ENCODE data around the gene PRELP.

Gene PRELP

GRCh38 chr1:203504400-203505250 lies 29.0 kb downstream of the PRELP start:
- TF ChIP-seq, protein P1, sequence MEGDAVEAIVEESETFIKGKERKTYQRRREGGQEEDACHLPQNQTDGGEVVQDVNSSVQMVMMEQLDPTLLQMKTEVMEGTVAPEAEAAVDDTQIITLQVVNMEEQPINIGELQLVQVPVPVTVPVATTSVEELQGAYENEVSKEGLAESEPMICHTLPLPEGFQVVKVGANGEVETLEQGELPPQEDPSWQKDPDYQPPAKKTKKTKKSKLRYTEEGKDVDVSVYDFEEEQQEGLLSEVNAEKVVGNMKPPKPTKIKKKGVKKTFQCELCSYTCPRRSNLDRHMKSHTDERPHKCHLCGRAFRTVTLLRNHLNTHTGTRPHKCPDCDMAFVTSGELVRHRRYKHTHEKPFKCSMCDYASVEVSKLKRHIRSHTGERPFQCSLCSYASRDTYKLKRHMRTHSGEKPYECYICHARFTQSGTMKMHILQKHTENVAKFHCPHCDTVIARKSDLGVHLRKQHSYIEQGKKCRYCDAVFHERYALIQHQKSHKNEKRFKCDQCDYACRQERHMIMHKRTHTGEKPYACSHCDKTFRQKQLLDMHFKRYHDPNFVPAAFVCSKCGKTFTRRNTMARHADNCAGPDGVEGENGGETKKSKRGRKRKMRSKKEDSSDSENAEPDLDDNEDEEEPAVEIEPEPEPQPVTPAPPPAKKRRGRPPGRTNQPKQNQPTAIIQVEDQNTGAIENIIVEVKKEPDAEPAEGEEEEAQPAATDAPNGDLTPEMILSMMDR (IDR thresholded peaks at IDR 0.05; ENCODE audit: borderline replicate concordance, insufficient read depth, low read depth, low read length): peak; percentile 73
- H3K4me3 ChIP-seq (ENCODE audit: low read depth, low read length): no peak overlapping the region

DNA sequence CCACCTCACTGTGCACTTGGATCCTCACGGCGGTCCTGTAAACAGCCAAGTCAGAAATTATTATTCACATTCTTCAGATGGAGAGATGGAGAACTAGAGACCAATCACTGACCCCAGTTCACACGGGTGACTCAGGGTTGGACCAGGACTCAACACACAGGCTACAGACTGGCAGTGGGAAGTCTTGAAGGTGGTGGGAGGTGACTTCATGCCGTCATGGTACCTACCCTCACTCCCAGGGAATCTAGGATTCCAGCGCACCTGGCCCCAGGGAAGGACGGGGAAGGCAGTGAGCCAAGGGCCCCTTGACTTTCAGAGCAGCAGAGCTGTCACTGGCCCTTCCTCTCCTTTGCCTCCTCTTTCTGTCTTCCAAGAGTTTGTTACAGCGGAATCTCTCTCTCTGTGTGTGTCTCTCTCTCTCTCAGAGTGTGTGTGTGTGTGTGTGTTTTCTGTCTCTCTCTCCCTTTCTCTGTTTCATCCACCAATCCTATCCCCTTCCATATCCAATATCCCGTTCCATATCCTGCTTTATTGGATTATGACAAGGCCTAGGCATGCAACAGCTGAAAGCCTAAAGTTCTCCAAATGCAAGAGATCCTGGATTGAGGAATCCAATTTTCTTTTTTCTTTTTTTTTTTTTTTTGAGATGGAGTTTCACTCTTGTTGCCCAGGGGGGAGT lies 30.1 kb downstream of the PRELP start:
- TF ChIP-seq, protein P1 (IDR thresholded peaks at IDR 0.05; ENCODE audit: borderline replicate concordance, insufficient read depth, low read depth, low read length): no peak
- no peak overlapping the region for H3K4me3 ChIP-seq (ENCODE audit: low read depth, low read length)

DNA sequence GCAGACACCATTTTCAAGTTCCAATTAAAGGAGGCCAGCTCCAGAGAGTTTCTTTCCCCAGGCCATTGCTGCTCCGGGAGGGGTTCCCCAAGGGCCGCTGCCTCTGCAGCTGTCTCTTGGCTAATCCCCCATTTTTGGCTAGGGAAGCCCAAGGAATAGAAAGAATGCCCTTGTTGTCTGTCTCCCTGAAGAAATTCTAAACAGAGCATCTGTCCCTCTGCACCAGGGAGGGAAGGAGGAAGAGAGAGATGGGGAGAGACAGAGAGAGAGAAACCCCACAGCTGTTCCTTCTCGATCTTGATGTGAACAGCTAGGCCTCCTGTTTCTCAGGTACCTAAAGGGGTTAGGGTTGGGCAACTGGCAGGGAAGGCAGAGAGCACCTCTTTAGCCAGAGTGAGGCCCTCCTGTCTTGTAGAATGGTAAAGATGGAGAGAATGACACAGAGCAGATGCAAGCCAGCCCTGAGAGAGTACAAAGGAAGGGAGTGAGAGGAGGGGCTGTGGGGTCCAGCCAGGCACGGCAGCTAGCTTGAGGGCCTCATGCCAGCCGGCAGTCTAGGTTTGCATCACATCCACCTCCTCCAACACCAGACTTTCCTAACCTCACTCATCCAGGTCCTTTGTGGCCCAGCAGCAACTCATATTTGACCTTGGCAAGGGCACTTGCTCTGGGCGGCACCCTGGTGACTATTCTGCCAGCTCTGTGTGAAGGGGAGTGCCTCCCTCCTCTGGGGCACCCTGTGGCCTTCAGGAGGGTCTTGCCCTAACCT lies 31.4 kb downstream of the PRELP start:
- H3K4me3 ChIP-seq (ENCODE audit: low read depth, low read length): no peak overlapping the region
- TF ChIP-seq, protein P1 (IDR thresholded peaks at IDR 0.05; ENCODE audit: borderline replicate concordance, insufficient read depth, low read depth, low read length): no peak

- no peak overlapping the region for H3K4me3 ChIP-seq (ENCODE audit: low read depth, low read length)
- TF ChIP-seq, protein P1 (IDR thresholded peaks at IDR 0.05; ENCODE audit: borderline replicate concordance, insufficient read depth, low read depth, low read length): no peak
Observed at GRCh38 chr1:203507759-203508158, 32.2 kb downstream of the PRELP start.

DNA sequence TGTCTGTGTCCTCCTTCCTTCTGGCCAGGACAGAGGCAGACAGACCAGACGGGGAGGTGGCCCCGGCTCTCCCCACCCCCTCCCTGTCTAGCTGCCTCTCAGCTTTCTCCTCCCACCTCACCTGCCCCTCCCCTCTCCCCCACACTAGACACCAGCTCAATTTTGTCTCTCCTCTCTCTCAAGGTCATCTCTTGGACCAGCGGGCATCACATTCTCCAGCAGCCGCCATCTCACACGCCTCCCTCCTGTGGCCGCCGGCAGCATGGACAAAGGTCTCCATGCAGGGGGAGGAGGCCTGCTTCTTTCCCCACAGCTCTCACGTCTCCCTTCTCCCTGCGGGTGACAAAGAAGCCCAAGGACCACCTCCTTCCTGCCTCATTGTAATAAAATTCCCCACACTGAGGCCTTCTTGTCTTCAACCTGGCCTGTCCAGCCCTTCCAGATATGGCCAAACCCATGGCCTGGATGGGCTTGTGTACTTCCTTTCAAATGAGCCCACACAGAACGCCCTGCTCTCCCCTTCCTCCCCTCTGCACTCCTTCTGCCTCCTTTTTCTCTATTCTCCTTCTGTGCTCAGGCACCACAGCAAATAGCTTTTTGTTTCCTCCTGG lies 33.0 kb downstream of the PRELP start:
- TF ChIP-seq, protein P1 (IDR thresholded peaks at IDR 0.05; ENCODE audit: borderline replicate concordance, insufficient read depth, low read depth, low read length): no peak
- H3K4me3 ChIP-seq (ENCODE audit: low read depth, low read length): no peak overlapping the region

DNA sequence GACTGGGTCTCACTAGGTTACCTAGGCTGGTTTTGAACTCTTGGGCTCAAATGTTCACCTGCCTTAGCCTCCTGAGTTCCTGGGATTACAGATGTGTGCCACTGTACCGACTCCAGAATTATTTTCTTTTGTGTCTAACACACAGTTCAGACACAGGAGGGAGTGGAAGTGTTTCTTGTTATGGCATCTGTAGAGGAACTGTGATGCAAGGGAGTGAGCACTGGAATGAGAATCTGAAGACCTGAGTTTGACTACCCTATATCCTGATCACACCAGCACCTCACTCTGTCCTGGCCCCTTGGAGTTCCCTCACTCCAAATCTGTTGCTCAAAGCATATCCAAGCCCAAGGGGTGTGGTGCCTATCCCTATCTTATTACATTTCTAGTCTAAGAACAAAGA lies 33.5 kb downstream of the PRELP start:
- H3K4me3 ChIP-seq (ENCODE audit: low read depth, low read length): no peak overlapping the region
- TF ChIP-seq, protein P1 (IDR thresholded peaks at IDR 0.05; ENCODE audit: borderline replicate concordance, insufficient read depth, low read depth, low read length): no peak
